Measurements from ENCODE around the gene MUC4. TPM values are rescaled to one million over a fixed set of nuclear protein-coding genes. Genes with fewer than 3 reads are reported as not detected.
A peak's percentile ranks its signal among the peaks of the same experiment; 100 is the strongest.
"Not testable (repeated sequence)": the region's sequence is repeated elsewhere in the genome, so short reads cannot be mapped to it uniquely, and the experiment has no call there.

Gene MUC4
- total and polyA plus RNA-seq, 2 of the 4 experiments (the other 2 are of a cell fraction): not detected

DNA sequence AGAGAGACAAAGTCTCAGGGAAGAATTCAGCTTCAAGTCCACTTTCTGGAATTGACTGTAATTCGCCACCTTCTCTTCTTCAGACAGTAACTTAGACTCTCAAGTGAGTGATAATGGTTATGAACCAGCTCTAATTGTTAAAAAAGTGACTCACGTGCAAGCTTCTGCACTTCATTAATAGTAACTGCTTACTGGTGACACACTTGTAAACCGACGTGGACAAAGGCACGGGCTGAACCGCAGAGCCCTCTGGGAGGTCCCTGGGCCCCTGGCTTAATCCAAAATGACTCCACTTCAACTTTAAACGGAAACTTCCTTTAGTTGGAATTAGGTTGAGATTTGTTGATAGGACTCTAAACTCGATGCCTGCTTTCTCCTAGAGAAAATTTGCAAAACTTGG, 17.0 kb downstream of the MUC4 start:
- dilution Hi-C loops (cut with HindIII; ENCODE audit: low sequenced_read_pairs, unreplicated experiment): no loop called here
- Histone ChIP-seq H3K9me1 (ENCODE audit: insufficient read depth, low read length) (no peaks in the 10 kb centered on the region), H2BK15ac (ENCODE audit: low read depth, low read length) (no peak overlapping the region), H3K4me3 (ENCODE audit: insufficient read depth, low read depth, low read length) (no peak overlapping the region), H4K91ac (ENCODE audit: insufficient read depth, low read depth, low read length) (no peak overlapping the region), H3K56ac (ENCODE audit: extremely low read depth, insufficient read depth, low read length) (no peak overlapping the region), H4K5ac (ENCODE audit: low read depth, low read length) (no peak overlapping the region), H4K8ac (ENCODE audit: low read depth in 2 of 2, low read length in 2 of 2) (no peak overlapping the region), H3K23ac (ENCODE audit: low read depth, low read length) (no peak overlapping the region), H3K4me1 (ENCODE audit: control insufficient read depth, insufficient read depth, low read length) (no peaks in the 10 kb centered on the region), H2BK20ac (ENCODE audit: low read depth, low read length) (no peak overlapping the region), H3K4ac (ENCODE audit: low read depth, low read length) (no peak overlapping the region), H3K27me3 (ENCODE audit: control insufficient read depth, insufficient read depth, low read length) (peaks cover 8% of the 10 kb centered on the region), H3K36me3 (ENCODE audit: control insufficient read depth, insufficient read depth, low read length) (no peaks in the 10 kb centered on the region), H3K27ac (ENCODE audit: insufficient read depth, low read length) (no peak overlapping the region), H2BK120ac (ENCODE audit: low read depth, low read length) (no peak overlapping the region), H2AK5ac (ENCODE audit: low read depth, low read length) (no peak overlapping the region), H3K9ac (ENCODE audit: low read depth, low read length) (no peak overlapping the region), H3K14ac (replicated peaks; ENCODE audit: low read depth, low read length) (no peak overlapping the region), H3K79me1 (ENCODE audit: low read depth in 1 of 2, low read length in 2 of 2) (no peaks in the 10 kb centered on the region), H2AK9ac (replicated peaks; ENCODE audit: low read depth, low read length, poor library complexity) (no peak overlapping the region), H3K9me3 (ENCODE audit: control insufficient read depth, insufficient read depth, low read length) (peaks cover 3% of the 10 kb centered on the region; the same call in 1 of the 2 replicates), H4K20me1 (ENCODE audit: insufficient read depth, low read length) (no peaks in the 10 kb centered on the region), H3K4me2 (ENCODE audit: low read depth, low read length) (no peak overlapping the region), H2AFZ (replicated peaks; ENCODE audit: low read length, poor library complexity) (no peak overlapping the region), H3K18ac (ENCODE audit: low read depth, low read length) (no peak overlapping the region), H2BK5ac (ENCODE audit: low read depth, low read length, poor library complexity, severe bottlenecking) (no peak overlapping the region)
- no TSS peak for BruUV-seq (replicated peaks)
- peak; percentile 70 for TF ChIP-seq BHLHE40 (IDR thresholded peaks at IDR 0.05; ENCODE audit: low read depth, low read length)
- TF ChIP-seq, protein P1, sequence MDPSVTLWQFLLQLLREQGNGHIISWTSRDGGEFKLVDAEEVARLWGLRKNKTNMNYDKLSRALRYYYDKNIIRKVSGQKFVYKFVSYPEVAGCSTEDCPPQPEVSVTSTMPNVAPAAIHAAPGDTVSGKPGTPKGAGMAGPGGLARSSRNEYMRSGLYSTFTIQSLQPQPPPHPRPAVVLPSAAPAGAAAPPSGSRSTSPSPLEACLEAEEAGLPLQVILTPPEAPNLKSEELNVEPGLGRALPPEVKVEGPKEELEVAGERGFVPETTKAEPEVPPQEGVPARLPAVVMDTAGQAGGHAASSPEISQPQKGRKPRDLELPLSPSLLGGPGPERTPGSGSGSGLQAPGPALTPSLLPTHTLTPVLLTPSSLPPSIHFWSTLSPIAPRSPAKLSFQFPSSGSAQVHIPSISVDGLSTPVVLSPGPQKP (IDR thresholded peaks at IDR 0.05; ENCODE audit: borderline replicate concordance, low read depth, low read length): no peak
- in situ Hi-C loops (cut with MboI; ENCODE audit: low sequenced_read_pairs): no loop called here
- intact Hi-C loops (cut with micrococcal nuclease): no loop called here
- CTCF ChIA-PET: no interaction called here
- DNase-seq (no peak), ATAC-seq (ENCODE audit: low read depth) (no peak)
- WGBS, 2 experiments (ENCODE audit: extremely low coverage in 2 of 2, insufficient read length in 1 of 2): no CpG with 5 or more reads among the region's 8 CpGs
- POLR2A ChIA-PET (ENCODE audit: unreplicated experiment): no interaction called here

DNA sequence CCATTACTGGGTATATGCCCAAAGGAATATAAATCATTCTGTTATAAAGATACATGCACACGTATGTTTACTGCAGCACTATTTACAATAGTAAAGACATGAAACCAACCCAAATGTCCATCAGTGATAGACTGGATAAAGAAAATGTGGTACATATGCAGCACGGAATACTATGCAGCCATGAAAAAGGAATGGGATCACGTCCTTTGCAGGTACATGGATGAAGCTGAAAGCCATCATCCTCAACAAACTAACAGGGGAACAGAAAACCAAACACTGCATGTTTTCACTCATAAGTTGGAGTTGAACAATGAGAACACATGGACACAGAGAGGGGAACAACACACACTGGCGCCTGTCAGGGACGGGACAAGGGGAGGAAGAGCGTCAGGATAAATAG, 19.1 kb downstream of the MUC4 start:
- H3K9ac ChIP-seq (ENCODE audit: low read depth, low read length); H3K4me1 ChIP-seq (ENCODE audit: control insufficient read depth, insufficient read depth, low read length); DNase-seq; H3K27ac ChIP-seq (ENCODE audit: insufficient read depth, low read length); H3K9me1 ChIP-seq (ENCODE audit: insufficient read depth, low read length); intact Hi-C loops (cut with micrococcal nuclease); H3K9me3 ChIP-seq (ENCODE audit: control insufficient read depth, insufficient read depth, low read length); H3K4ac ChIP-seq (ENCODE audit: low read depth, low read length); H2BK5ac ChIP-seq (ENCODE audit: low read depth, low read length, poor library complexity, severe bottlenecking); H3K14ac ChIP-seq (replicated peaks; ENCODE audit: low read depth, low read length); H3K27me3 ChIP-seq (ENCODE audit: control insufficient read depth, insufficient read depth, low read length); H4K20me1 ChIP-seq (ENCODE audit: insufficient read depth, low read length); H2AFZ ChIP-seq (replicated peaks; ENCODE audit: low read length, poor library complexity); in situ Hi-C loops (cut with MboI; ENCODE audit: low sequenced_read_pairs); H3K36me3 ChIP-seq (ENCODE audit: control insufficient read depth, insufficient read depth, low read length); H3K23ac ChIP-seq (ENCODE audit: low read depth, low read length); CTCF ChIA-PET; H2BK120ac ChIP-seq (ENCODE audit: low read depth, low read length); H3K4me3 ChIP-seq (ENCODE audit: insufficient read depth, low read depth, low read length); BruUV-seq (replicated peaks); H4K91ac ChIP-seq (ENCODE audit: insufficient read depth, low read depth, low read length); H2AK5ac ChIP-seq (ENCODE audit: low read depth, low read length); ATAC-seq (ENCODE audit: low read depth); POLR2A ChIA-PET (ENCODE audit: unreplicated experiment); H3K56ac ChIP-seq (ENCODE audit: extremely low read depth, insufficient read depth, low read length); H4K8ac ChIP-seq (ENCODE audit: low read depth in 2 of 2, low read length in 2 of 2); dilution Hi-C loops (cut with HindIII; ENCODE audit: low sequenced_read_pairs, unreplicated experiment); H3K4me2 ChIP-seq (ENCODE audit: low read depth, low read length); H2AK9ac ChIP-seq (replicated peaks; ENCODE audit: low read depth, low read length, poor library complexity); H2BK20ac ChIP-seq (ENCODE audit: low read depth, low read length); H3K18ac ChIP-seq (ENCODE audit: low read depth, low read length); H3K79me1 ChIP-seq (ENCODE audit: low read depth in 1 of 2, low read length in 2 of 2); H2BK15ac ChIP-seq (ENCODE audit: low read depth, low read length); H4K5ac ChIP-seq (ENCODE audit: low read depth, low read length): not testable (repeated sequence)
- WGBS, 2 experiments (ENCODE audit: extremely low coverage in 2 of 2, insufficient read length in 1 of 2): no CpG with 5 or more reads among the region's 6 CpGs

All from IMR-90 (cell line).